Ovary (tissue), 3 donors: ENCODE data around the gene COA7.

Source experiments
- CTCF ChIP-seq, 3 donors: fragments of 450-650 bp in 2 of 3; fragments of 200-600 bp in 1 of 3; IDR thresholded peaks; one replicate each; pipeline versions ENCODE4 v1.5.1 to v1.8.0; 2016 to 2022; ENCODE audit warnings: antibody characterized with exemption in 3 of 3, mild to moderate bottlenecking in 1 of 3
- EP300 ChIP-seq: sonication (generic); formaldehyde crosslinking; IDR thresholded peaks from one replicate; pipeline ENCODE4 v1.6.1; 2017; ENCODE audit warnings: antibody characterized with exemption
- donor health status: DM: no; HTN: no; CAD: no.

- TF ChIP-seq CTCF (IDR thresholded peaks at IDR 0.05) (no peak), EP300 (no peak)
Measured at GRCh38 chr1:52672946-52673345, 25.2 kb downstream of the COA7 start.
